Tibial nerve (tissue), 4 donors: Measurements from ENCODE around the gene ZBTB40.

Experiments
- EP300 ChIP-seq, 2 donors: sonication (generic); formaldehyde crosslinking; IDR thresholded peaks; one replicate each; pipeline ENCODE4 v1.6.1; 2017; ENCODE audit warnings: antibody characterized with exemption in 2 of 2, mild to moderate bottlenecking in 1 of 2
- POLR2A ChIP-seq, 2 donors: fragments of 450-650 bp; IDR thresholded peaks; one replicate each; pipeline ENCODE4 v1.6.1; 2017; ENCODE audit warnings: antibody characterized with exemption in 2 of 2, mild to moderate bottlenecking in 2 of 2, moderate library complexity in 2 of 2
- TF ChIP-seq, protein P1 (sequence below), 5 experiments: fragments of 200-600 bp in 3 of 5; fragments of 450-650 bp in 2 of 5; sonication (generic) in 3 of 5; IDR thresholded peaks; one replicate each; pipeline ENCODE4 v1.5.1; 2016 to 2019; ENCODE audit warnings: antibody characterized with exemption in 5 of 5, mild to moderate bottlenecking in 3 of 5, moderate library complexity in 2 of 5

DNA sequence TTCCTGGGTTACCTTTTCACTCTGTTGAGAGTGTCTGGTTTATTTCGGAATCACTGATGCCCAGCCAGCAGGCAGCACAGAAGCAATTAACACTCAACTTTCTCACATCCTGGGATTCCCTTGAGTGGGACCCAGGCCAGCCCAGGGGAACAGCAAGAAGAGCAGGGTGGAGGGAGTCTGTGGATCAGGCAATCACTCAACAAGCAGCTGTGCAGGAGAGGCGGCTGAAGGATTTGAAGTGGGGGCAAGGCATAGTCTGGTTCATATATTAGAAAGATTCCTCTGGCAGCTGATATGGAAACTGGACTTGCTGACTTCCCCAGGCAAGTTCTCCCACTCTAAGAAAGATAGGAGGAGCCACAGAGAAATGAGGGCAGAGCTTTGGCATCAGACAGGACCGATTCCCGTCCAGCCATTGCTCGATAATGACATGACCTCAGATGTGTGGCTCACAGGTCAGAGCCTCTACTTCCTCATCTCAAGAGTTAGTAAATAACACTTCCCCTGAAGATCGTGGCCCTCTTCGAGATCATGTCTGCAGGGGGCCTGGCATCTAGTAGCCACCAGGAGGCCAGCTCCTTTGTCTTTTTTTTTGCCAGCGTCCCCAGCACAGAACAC, 124.0 kb downstream of the ZBTB40 start:
- TF ChIP-seq, protein P1, sequence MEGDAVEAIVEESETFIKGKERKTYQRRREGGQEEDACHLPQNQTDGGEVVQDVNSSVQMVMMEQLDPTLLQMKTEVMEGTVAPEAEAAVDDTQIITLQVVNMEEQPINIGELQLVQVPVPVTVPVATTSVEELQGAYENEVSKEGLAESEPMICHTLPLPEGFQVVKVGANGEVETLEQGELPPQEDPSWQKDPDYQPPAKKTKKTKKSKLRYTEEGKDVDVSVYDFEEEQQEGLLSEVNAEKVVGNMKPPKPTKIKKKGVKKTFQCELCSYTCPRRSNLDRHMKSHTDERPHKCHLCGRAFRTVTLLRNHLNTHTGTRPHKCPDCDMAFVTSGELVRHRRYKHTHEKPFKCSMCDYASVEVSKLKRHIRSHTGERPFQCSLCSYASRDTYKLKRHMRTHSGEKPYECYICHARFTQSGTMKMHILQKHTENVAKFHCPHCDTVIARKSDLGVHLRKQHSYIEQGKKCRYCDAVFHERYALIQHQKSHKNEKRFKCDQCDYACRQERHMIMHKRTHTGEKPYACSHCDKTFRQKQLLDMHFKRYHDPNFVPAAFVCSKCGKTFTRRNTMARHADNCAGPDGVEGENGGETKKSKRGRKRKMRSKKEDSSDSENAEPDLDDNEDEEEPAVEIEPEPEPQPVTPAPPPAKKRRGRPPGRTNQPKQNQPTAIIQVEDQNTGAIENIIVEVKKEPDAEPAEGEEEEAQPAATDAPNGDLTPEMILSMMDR (IDR thresholded peaks at IDR 0.05): no peak
- TF ChIP-seq EP300 (IDR thresholded peaks at IDR 0.05) (no peak), POLR2A (IDR thresholded peaks at IDR 0.05) (no peak)
